ENCODE measurements around the gene SELENOO.

DNA sequence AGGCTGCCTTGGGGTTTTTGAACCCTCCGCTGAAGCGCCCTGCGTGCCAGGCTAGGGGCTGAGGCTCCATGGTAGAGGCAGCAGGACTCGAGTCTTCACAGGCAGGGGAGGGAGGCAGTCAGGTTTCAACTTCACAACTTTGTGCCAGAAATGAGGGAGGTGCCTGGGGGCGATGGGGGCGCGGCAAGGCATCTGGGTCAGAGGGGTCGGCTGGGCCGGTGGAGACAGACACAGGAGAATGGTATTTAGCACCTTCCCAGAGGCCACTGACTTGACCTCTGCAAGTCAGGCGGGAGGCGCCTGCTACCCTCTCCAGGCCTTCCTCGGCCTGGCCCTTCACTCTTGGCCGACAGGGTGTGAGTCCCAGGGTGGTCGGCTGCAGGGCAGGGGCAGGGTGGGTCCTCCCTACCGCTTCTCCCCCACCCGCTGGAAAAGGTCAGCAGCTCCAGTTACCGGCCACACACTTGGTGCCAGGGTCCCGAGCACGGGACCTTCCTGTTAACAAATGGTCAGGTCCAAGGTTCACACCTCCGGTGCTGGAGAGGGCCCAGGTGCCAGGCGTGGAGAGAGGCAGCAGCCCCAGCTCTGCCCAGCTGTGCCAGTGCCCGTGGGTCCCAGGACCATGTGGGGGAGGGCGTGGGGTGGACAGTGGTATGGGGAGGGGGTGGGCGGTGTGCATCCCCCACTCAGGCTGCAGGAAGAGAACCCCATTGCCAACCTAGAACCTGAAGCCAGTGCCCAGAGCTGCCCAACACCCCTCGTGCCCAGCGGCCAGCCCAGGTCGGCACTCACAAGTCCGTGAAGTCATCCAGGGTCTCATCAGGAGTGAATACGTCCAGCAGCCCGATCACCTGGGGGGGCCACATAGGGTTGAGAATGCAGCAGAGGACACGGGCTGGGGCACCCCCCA lies 56.9 kb downstream of the SELENOO start:
- TF ChIP-seq, protein P1, sequence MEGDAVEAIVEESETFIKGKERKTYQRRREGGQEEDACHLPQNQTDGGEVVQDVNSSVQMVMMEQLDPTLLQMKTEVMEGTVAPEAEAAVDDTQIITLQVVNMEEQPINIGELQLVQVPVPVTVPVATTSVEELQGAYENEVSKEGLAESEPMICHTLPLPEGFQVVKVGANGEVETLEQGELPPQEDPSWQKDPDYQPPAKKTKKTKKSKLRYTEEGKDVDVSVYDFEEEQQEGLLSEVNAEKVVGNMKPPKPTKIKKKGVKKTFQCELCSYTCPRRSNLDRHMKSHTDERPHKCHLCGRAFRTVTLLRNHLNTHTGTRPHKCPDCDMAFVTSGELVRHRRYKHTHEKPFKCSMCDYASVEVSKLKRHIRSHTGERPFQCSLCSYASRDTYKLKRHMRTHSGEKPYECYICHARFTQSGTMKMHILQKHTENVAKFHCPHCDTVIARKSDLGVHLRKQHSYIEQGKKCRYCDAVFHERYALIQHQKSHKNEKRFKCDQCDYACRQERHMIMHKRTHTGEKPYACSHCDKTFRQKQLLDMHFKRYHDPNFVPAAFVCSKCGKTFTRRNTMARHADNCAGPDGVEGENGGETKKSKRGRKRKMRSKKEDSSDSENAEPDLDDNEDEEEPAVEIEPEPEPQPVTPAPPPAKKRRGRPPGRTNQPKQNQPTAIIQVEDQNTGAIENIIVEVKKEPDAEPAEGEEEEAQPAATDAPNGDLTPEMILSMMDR (IDR thresholded peaks at IDR 0.05): no peak
- no peak for TF ChIP-seq EZH2 (IDR thresholded peaks at IDR 0.05; ENCODE audit: borderline replicate concordance, insufficient read depth, low read depth, low read length, poor library complexity, severe bottlenecking)
